ENCODE measurements around the gene DNAJC8. TPM values are rescaled to one million over a fixed set of nuclear protein-coding genes. Genes with fewer than 3 reads are reported as not detected.

The DNAJC8 gene
- total RNA-seq, 1 experiment from 2014 or later, result 127 TPM

DNA sequence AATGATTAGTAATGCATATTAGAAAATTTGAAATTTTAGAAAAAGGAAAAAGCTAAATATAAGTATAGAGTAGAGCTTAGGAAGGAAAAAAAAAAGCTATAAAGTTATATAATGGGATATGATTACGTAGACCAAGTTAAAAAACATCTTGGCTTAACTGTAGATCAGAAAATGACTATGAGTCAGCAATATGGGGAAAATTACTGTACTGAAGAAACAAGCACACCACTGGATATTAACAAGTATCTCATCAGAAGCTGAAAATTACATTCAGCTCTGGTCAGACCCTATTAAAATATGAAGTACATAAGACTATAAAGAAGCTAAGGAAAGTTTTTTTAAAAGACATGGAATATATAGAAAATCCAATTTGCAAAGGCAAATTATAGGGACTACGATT, 19.5 kb downstream of the DNAJC8 start:
- in situ Hi-C loops (cut with HindIII; ENCODE audit: low pct_unique_long_range_greater_than_20kb, low sequenced_read_pairs), result no loop called here
- BruUV-seq (replicated peaks), result no TSS peak
- ATAC-seq (no peak), DNase-seq (ENCODE audit: low read depth, low spot score) (no peak)
- POLR2A ChIA-PET, result interaction anchor here (0.6 kb wide), 2 partner anchors 9 to 431 kb away, joined by 4 to 5 read pairs; no protein-coding TSS in a partner anchor
- Histone ChIP-seq H3K4me3 (ENCODE audit: low read depth in 2 of 2, low read length in 2 of 2) (no peak overlapping the region), H3K27ac (ENCODE audit: low read length) (no peak overlapping the region), H3K36me3 (ENCODE audit: control insufficient read depth, insufficient read depth, low read length) (peaks cover 50% of the 10 kb centered on the region), H3K27me3 (ENCODE audit: control insufficient read depth, insufficient read depth, low read length) (no peaks in the 10 kb centered on the region), H3K9me3 (ENCODE audit: control insufficient read depth, insufficient read depth, low read depth, low read length) (no peaks in the 10 kb centered on the region), H3K4me1 (ENCODE audit: control insufficient read depth, insufficient read depth, low read length) (no peaks in the 10 kb centered on the region)
- TF ChIP-seq, protein P1, sequence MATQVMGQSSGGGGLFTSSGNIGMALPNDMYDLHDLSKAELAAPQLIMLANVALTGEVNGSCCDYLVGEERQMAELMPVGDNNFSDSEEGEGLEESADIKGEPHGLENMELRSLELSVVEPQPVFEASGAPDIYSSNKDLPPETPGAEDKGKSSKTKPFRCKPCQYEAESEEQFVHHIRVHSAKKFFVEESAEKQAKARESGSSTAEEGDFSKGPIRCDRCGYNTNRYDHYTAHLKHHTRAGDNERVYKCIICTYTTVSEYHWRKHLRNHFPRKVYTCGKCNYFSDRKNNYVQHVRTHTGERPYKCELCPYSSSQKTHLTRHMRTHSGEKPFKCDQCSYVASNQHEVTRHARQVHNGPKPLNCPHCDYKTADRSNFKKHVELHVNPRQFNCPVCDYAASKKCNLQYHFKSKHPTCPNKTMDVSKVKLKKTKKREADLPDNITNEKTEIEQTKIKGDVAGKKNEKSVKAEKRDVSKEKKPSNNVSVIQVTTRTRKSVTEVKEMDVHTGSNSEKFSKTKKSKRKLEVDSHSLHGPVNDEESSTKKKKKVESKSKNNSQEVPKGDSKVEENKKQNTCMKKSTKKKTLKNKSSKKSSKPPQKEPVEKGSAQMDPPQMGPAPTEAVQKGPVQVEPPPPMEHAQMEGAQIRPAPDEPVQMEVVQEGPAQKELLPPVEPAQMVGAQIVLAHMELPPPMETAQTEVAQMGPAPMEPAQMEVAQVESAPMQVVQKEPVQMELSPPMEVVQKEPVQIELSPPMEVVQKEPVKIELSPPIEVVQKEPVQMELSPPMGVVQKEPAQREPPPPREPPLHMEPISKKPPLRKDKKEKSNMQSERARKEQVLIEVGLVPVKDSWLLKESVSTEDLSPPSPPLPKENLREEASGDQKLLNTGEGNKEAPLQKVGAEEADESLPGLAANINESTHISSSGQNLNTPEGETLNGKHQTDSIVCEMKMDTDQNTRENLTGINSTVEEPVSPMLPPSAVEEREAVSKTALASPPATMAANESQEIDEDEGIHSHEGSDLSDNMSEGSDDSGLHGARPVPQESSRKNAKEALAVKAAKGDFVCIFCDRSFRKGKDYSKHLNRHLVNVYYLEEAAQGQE (IDR thresholded peaks at IDR 0.05; ENCODE audit: insufficient read depth in 1 of 2, low read depth in 2 of 2, low read length in 1 of 2), result no peak
- TF ChIP-seq SIN3A (IDR thresholded peaks at IDR 0.05; ENCODE audit: borderline replicate concordance, insufficient read depth, low read depth, low read length) (no peak), TCF7L2 (IDR thresholded peaks at IDR 0.05; ENCODE audit: low read depth, low read length) (no peak), POLR2AphosphoS5 (IDR thresholded peaks at IDR 0.05; ENCODE audit: low read depth, low read length) (no peak)
- TF ChIP-seq, protein P2, sequence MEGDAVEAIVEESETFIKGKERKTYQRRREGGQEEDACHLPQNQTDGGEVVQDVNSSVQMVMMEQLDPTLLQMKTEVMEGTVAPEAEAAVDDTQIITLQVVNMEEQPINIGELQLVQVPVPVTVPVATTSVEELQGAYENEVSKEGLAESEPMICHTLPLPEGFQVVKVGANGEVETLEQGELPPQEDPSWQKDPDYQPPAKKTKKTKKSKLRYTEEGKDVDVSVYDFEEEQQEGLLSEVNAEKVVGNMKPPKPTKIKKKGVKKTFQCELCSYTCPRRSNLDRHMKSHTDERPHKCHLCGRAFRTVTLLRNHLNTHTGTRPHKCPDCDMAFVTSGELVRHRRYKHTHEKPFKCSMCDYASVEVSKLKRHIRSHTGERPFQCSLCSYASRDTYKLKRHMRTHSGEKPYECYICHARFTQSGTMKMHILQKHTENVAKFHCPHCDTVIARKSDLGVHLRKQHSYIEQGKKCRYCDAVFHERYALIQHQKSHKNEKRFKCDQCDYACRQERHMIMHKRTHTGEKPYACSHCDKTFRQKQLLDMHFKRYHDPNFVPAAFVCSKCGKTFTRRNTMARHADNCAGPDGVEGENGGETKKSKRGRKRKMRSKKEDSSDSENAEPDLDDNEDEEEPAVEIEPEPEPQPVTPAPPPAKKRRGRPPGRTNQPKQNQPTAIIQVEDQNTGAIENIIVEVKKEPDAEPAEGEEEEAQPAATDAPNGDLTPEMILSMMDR (IDR thresholded peaks at IDR 0.05), result no peak
- CTCF ChIA-PET, result interaction anchor here (0.6 kb wide), 1 partner anchor 122 kb away, joined by 3 read pairs; no protein-coding TSS in a partner anchor
- intact Hi-C loops (cut with micrococcal nuclease; ENCODE audit: unreplicated experiment), result no loop called here

DNA sequence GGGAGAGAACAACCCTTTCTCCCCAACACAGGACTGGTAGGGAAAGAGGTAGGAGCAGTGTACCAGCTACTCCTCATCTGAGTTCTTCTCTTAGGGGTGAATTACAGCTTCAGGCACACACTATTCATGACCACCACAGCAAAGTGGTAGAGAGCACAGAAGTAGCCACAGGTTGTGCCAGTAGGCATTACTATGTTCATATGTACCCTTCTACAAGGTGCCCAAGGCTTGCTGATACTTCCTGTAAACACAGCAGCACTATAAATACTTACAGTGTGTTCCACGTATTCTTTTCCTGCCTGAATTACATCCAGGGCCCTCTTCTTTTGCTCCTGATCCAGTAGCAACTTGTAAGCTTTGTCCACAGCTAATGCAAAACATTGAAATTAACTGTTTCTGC, 23.1 kb downstream of the DNAJC8 start:
- BruUV-seq (replicated peaks), result no TSS peak
- DNase-seq (ENCODE audit: low read depth, low spot score), result no peak
- in situ Hi-C loops (cut with HindIII; ENCODE audit: low pct_unique_long_range_greater_than_20kb, low sequenced_read_pairs) (no loop called here), intact Hi-C loops (cut with micrococcal nuclease; ENCODE audit: unreplicated experiment) (loop anchor here (1.0 kb wide), 1 partner anchor 118 kb away; no protein-coding TSS in a partner anchor)
- Histone ChIP-seq H3K4me1 (ENCODE audit: control insufficient read depth, insufficient read depth, low read length) (no peaks in the 10 kb centered on the region), H3K9me3 (ENCODE audit: control insufficient read depth, insufficient read depth, low read depth, low read length) (no peaks in the 10 kb centered on the region), H3K4me3 (ENCODE audit: low read depth in 2 of 2, low read length in 2 of 2) (no peak overlapping the region), H3K27ac (ENCODE audit: low read length) (no peak overlapping the region), H3K27me3 (ENCODE audit: control insufficient read depth, insufficient read depth, low read length) (no peaks in the 10 kb centered on the region), H3K36me3 (ENCODE audit: control insufficient read depth, insufficient read depth, low read length) (peaks cover 53% of the 10 kb centered on the region)
- CTCF ChIA-PET, result interaction anchor here (1.3 kb wide), 1 partner anchor 118 kb away, joined by 16 read pairs; no protein-coding TSS in a partner anchor
- POLR2A ChIA-PET, result no interaction called here
- TF ChIP-seq, protein P2 (IDR thresholded peaks at IDR 0.05), result no peak
- TF ChIP-seq TCF7L2 (IDR thresholded peaks at IDR 0.05; ENCODE audit: low read depth, low read length) (no peak), POLR2AphosphoS5 (IDR thresholded peaks at IDR 0.05; ENCODE audit: low read depth, low read length) (no peak)
- ATAC-seq, result no peak

Data from Panc1 (cell line).